Activated naive CD8-positive, alpha-beta T cell (primary cell): Measurements from ENCODE around the gene CEP70.
A peak's percentile ranks its signal among the peaks of the same experiment; 100 is the strongest.
"Not testable (repeated sequence)": the region's sequence is repeated elsewhere in the genome, so short reads cannot be mapped to it uniquely, and the experiment has no call there.

Experiments used
- H3K27ac Mint-ChIP-seq: one replicate; pipeline ENCODE4 v1.8.0; 2021; ENCODE audit warnings: mixed read lengths
- H3K27me3 Mint-ChIP-seq: one replicate; pipeline ENCODE4 v1.8.0; 2021; ENCODE audit warnings: mixed read lengths
- H3K36me3 Mint-ChIP-seq: one replicate; pipeline ENCODE4 v1.8.0; 2021; ENCODE audit warnings: mixed read lengths
- H3K4me1 Mint-ChIP-seq: one replicate; pipeline ENCODE4 v1.8.0; 2021; ENCODE audit warnings: low read depth, mixed read lengths
- H3K4me3 Mint-ChIP-seq: one replicate; pipeline ENCODE4 v1.8.0; 2021; ENCODE audit warnings: mild to moderate bottlenecking, mixed read lengths
- H3K9me3 Mint-ChIP-seq: one replicate; pipeline ENCODE4 v1.8.0; 2021; ENCODE audit warnings: low read depth, mixed read lengths

Gene CEP70

DNA sequence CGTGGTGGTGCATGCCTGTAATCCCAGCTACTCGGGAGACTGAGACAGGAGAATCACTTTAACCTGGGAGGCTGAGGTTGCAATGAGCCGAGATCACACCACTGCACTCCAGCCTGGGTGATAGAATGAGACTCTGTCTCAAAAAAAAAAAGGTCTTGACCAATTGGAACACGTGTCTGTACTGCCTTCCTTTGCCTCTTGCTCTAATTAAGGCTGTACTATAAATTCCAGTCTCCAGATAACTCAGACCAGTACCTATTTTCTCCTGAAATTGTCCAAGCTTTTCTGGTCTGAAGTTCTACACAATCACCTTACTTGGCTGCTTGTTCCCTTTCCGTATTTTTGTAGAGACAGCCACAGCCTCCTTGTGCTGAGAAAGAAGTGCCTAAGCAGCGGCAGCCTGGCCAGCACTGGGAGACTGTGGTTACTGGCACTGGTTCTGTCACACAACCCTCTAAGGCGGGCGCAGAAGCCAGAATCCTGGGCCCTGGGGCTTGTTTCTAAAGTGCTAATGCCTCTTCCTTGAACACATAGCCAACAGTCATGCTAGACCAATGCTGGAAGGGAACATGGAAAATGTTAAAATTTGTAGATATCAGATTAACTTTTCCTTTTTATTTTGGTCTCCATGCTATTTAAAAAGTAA is 6.2 kb upstream of the CEP70 start:
- no peaks in the 10 kb centered on the region for H3K27me3 Mint-ChIP-seq
- peaks cover 4% of the 10 kb centered on the region for H3K36me3 Mint-ChIP-seq
- no peak overlapping the region for H3K4me3 Mint-ChIP-seq
- H3K9me3 Mint-ChIP-seq, result no peaks in the 10 kb centered on the region
- H3K27ac Mint-ChIP-seq, result no peak overlapping the region
- H3K4me1 Mint-ChIP-seq, result no peaks in the 10 kb centered on the region

DNA sequence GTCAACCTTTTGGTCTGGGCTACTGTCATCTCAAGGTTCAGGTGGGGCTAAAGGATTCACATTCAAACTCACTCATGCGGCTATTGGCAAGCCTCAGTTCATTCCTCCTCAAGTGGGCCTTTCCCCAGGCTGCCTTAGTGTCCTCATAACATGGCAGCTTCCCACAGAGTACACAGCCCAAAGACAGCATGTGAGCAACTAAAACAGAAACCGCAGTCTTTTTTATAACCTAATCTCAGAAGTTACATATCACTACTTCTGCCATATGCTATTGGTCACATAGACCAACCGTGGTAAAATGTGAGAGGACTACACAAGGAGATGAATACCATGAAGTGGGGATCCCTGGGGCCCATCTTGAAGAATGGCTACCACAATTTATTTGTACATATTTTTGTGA is 4.5 kb upstream of the CEP70 start:
- no peaks in the 10 kb centered on the region for H3K27me3 Mint-ChIP-seq
- no peak overlapping the region for H3K4me3 Mint-ChIP-seq
- H3K27ac Mint-ChIP-seq, result no peak overlapping the region
- no peaks in the 10 kb centered on the region for H3K9me3 Mint-ChIP-seq
- peaks cover 5% of the 10 kb centered on the region for H3K4me1 Mint-ChIP-seq
- no peaks in the 10 kb centered on the region for H3K36me3 Mint-ChIP-seq

DNA sequence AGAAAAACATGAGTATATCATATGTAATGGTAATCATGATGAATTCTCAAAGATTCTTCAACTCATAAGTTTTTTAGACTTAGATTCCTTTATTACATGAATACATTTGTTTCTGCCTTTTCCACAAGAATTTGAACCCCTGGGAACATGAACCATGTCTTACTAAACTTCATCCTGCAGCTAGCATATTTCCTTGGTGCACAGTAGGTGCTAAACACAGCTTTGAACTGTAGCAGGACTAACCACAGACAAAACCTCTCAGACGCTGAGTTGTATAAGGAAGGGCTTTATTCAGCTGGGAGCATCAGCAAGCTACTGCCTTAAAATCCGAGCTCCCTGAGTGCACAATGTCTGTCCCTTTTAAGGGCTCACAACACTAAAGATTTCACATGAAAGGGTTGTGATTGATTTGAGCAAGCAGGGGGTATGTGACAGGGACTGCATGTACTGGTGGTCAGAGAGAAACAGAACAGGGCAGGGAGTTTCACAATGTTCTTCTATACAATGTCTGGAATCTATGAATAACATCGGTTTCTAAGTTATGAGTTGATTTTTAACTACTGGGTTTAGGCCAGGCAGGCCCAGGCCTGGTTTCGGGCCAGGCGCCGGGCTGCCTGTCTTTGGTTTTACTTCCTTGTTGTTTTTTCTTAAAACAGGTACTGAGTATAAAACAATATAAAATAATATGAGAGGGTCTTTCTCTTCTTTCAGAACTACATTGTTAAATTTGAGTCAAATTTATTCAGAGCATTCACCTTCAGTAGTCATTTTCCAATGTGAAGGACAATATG is 3.3 kb upstream of the CEP70 start:
- H3K4me1 Mint-ChIP-seq, H3K9me3 Mint-ChIP-seq, H3K36me3 Mint-ChIP-seq, H3K27me3 Mint-ChIP-seq, H3K4me3 Mint-ChIP-seq, H3K27ac Mint-ChIP-seq: not testable (repeated sequence)

DNA sequence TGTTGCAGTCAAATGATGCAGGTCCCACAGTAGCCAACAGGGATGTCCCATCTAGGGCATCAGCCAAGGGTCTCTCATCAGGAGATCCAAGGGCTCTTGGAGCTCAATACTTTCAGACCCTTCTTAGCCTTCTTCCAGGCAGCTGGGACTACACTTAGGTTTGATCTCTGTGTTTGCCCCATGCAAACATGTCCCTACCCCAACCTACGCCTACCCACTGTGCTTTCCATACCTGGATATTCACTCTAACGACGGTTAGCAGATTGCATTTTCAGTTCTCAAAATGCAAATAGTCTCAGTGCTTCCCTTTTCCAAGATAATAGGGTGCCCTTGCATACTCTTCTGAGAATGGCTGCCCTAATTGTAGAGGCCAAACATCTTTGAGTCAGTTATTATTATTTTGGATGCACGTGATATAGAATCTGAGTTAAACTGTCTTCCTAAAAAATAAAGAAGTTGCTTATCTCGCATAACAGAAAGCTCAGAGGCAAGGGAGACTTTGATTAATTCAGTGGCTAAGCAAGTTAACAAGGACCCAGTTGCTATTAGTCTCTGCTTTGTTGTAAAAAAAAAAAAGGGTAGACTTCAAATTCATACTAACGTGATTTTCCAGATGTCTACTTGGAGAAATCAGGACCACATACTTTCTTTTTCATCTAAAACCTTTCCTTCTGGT is 1.0 kb upstream of the CEP70 start:
- Mint-ChIP-seq H3K9me3 (no peaks in the 10 kb centered on the region), H3K36me3 (peaks cover 2% of the 10 kb centered on the region), H3K4me1 (peaks cover 12% of the 10 kb centered on the region), H3K27ac (peak overlapping the region; percentile 94), H3K27me3 (no peaks in the 10 kb centered on the region), H3K4me3 (peak overlapping the region; percentile 92)

DNA sequence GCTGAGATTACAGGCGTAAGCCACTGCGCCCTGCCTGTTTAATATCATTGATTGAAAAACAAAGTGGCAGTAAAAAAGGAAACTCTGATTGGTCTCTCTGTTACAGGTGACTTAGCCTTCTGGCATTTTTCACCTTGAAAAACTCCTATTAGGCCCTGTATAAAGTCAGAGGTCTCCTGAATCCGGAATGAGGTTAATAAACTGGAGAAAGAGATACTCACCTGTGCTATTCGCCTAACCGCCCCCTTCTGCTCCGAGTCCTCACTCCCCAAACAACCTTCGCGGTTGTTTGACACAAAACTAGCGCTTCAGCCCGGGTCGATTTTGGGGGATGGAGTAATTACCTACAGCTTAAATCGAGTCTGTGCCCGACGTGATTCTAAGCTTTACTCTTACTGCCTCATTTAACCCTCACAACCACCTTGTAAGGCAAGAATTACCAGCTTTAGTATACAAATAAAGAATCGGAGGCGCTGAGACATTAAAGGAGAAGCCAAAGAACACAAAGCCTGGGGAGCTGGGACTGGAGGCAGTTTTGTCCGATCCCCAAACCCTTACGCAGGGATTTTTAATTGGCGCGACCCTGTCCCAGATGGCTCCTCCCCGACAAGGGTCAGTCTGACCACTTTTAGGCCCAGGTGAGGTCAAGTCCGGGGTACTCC is 441 bp downstream of the CEP70 start:
- H3K36me3 Mint-ChIP-seq, result peaks cover 2% of the 10 kb centered on the region
- H3K27ac Mint-ChIP-seq, result peak overlapping the region; percentile 94
- peaks cover 12% of the 10 kb centered on the region for H3K4me1 Mint-ChIP-seq
- no peaks in the 10 kb centered on the region for H3K9me3 Mint-ChIP-seq
- H3K4me3 Mint-ChIP-seq, result peak overlapping the region; percentile 92
- H3K27me3 Mint-ChIP-seq, result no peaks in the 10 kb centered on the region

DNA sequence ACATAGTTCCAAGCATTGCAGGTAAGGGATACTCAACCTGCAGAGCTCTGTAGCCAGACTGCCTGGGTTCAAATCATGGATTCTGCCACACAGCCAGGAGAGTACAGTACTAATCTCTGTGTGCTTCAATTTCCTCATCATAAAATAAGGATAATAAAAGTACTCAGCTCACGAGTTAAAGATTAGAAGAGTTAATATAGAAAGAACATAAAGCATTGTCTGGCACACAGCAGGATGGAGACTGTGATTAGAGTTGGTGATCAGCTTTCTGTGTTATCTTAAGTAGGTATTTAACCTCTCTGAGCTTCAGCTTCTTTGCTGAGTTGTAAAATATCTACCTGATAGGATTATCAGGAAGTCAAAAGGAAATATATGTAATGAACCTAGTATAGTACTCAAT is 2.7 kb downstream of the CEP70 start:
- Mint-ChIP-seq H3K4me3 (no peak overlapping the region), H3K9me3 (no peaks in the 10 kb centered on the region), H3K27ac (no peak overlapping the region), H3K4me1 (peaks cover 17% of the 10 kb centered on the region), H3K27me3 (no peaks in the 10 kb centered on the region), H3K36me3 (peaks cover 5% of the 10 kb centered on the region)

DNA sequence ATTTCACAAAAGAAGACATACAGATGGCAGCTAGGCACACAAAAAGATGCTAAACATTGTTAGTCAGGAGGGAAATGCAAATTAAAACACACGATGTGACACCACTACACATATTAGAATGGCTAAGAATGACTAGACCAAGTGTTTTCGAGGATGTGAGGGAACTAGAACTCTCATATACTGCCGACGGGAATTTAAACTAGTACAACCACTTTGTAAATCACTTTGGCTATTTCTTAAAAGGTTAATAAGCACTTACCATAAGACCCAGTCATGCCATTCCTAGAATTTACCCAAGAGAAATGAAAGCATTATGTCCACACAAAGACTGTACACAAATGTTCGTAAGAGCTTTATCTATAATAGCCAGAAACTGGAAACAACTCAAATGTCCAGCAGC is 5.6 kb downstream of the CEP70 start:
- H3K27ac Mint-ChIP-seq, result no peak overlapping the region
- peaks cover 14% of the 10 kb centered on the region for H3K36me3 Mint-ChIP-seq
- H3K4me3 Mint-ChIP-seq, result no peak overlapping the region
- H3K4me1 Mint-ChIP-seq, result peaks cover 29% of the 10 kb centered on the region
- no peaks in the 10 kb centered on the region for H3K27me3 Mint-ChIP-seq
- no peaks in the 10 kb centered on the region for H3K9me3 Mint-ChIP-seq

DNA sequence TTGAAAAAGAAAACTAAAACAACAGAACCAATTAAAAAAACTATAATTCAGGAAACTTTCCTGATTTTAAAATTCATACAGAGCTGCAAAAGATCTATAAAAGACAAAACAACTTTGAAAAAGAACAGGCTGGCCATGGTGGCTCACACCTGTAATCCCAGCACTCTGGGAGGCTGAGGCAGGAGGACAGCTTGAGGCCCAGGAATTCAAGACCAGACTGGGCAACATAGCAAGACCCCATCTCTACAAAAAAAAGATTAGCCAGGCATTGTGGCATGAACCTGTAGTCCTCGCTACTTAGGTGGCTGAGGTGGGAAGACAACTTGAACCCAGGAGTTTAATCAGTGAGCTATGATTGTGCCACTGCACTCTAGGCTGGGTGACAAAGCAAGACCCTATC is 6.7 kb downstream of the CEP70 start:
- no peaks in the 10 kb centered on the region for H3K27me3 Mint-ChIP-seq
- no peak overlapping the region for H3K27ac Mint-ChIP-seq
- no peaks in the 10 kb centered on the region for H3K9me3 Mint-ChIP-seq
- no peak overlapping the region for H3K4me3 Mint-ChIP-seq
- H3K36me3 Mint-ChIP-seq, result peaks cover 14% of the 10 kb centered on the region
- H3K4me1 Mint-ChIP-seq, result peaks cover 26% of the 10 kb centered on the region

DNA sequence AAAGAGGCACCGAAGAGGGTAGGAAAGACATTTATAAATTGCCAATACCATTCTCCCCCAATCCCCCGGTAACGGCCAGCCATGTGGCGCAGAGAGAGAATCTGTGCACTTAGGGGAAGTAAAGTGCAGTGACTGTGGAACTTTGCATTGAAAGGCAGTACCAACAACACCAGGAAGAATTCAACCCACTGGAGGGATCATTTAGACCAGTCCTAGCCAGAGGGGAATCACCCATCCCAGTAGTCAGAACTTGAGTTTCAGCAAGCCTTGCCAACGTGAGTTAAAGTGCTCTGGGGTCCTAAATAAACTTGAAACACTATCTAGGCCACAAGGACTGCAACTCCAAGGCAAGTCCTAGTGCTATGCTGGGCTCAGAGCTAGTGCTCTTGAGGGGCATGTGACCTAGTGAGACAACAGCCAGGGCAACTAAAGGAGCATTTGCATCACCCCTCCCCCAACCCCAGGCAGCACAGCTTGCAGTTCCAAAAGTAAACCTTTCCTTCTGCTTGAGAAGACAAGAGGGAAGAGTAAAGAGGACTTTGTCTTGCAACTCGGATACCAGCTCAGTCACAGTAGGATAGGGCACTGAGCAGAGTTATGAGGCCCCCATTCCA is 15.0 kb downstream of the CEP70 start:
- H3K36me3 Mint-ChIP-seq, result peaks cover 9% of the 10 kb centered on the region
- no peaks in the 10 kb centered on the region for H3K27me3 Mint-ChIP-seq
- H3K4me3 Mint-ChIP-seq, result peak overlapping the region; percentile 30
- peaks cover 39% of the 10 kb centered on the region for H3K4me1 Mint-ChIP-seq
- no peaks in the 10 kb centered on the region for H3K9me3 Mint-ChIP-seq
- H3K27ac Mint-ChIP-seq, result peak overlapping the region; percentile 19

DNA sequence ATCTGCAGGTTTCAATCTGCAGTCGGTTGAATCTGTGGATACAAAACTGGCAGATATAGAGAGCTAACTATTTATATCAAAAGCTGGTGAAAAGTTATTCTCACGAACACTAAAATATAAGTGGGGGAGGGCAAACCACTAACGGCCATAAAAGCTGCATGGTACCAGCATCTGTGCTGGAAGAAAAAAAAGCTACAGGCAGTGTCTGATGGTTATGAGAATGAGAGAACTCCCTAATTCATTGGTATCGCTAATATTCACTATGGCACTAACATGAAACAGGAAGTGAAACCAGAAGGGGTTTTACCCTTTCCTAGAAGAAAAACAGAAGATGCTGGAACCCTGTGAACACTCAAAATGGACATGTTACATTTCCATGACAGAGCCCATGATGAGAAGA is 15.9 kb downstream of the CEP70 start:
- Mint-ChIP-seq H3K27ac (peak overlapping the region; percentile 19), H3K9me3 (peaks cover 3% of the 10 kb centered on the region), H3K27me3 (no peaks in the 10 kb centered on the region), H3K4me1 (peaks cover 32% of the 10 kb centered on the region), H3K4me3 (peak overlapping the region; percentile 30), H3K36me3 (peaks cover 16% of the 10 kb centered on the region)

DNA sequence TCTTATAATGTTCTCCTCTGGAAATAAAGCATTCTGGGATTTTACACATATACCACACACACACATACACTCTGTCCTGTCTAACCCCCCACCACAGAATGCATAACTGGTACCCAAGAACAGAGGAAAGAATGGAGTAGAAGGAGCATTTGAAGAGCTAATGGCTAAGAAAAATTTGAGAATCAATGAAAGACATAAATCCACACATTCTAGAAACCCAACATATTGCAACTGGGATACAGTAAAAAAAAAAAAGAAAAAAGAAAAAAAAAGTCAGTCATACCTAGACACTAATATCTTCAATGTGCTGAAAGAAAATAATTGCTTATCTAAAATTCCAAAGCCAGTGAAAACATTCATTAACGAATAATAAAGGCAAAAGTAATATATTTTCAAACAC is 20.9 kb downstream of the CEP70 start:
- Mint-ChIP-seq H3K9me3 (peaks cover 3% of the 10 kb centered on the region), H3K4me1 (peaks cover 21% of the 10 kb centered on the region), H3K27ac (no peak overlapping the region), H3K27me3 (no peaks in the 10 kb centered on the region), H3K4me3 (no peak overlapping the region), H3K36me3 (peaks cover 28% of the 10 kb centered on the region)

DNA sequence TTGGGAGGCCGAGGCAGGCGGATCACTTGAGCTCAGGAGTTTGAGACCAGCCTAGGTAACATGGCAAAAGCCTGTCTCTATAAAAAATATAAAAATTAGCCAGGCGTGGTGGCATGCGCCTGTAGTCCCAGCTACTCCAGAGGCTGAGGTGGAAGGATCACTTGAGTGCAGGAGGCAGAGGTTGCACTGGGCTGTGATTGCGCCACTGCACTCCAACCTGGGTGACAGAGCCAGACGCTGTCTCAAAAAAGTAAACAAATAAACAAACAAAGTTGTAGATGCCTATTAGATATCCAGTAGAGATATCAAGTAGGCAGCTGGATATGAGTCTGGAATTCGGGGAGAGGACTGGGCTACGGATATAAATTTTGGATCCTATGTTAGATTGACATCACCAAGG is 24.4 kb downstream of the CEP70 start:
- not testable (repeated sequence) for H3K4me3 Mint-ChIP-seq, H3K27ac Mint-ChIP-seq, H3K27me3 Mint-ChIP-seq, H3K4me1 Mint-ChIP-seq, H3K9me3 Mint-ChIP-seq
- peaks cover 31% of the 10 kb centered on the region for H3K36me3 Mint-ChIP-seq

DNA sequence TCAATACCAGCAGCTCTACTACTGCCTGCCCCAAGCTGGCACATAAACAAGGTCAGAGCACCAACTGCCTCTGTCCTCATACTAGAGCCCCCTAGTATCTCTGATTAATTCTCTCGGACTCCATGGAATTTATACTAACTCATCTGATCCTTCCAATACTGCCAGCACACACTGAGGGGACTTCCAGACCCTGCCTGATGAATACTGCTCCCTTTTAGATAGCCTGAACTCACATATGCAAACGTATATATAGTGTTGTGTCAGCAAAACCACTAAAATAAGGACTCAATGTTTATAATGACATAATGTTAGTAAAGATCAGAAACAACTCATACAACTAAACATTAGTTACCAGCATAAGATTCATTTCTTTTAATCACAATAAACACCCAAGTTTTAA is 25.0 kb downstream of the CEP70 start:
- Mint-ChIP-seq H3K27me3 (no peaks in the 10 kb centered on the region), H3K4me3 (no peak overlapping the region), H3K36me3 (peaks cover 34% of the 10 kb centered on the region), H3K9me3 (peaks cover 3% of the 10 kb centered on the region), H3K27ac (no peak overlapping the region), H3K4me1 (peaks cover 5% of the 10 kb centered on the region)

DNA sequence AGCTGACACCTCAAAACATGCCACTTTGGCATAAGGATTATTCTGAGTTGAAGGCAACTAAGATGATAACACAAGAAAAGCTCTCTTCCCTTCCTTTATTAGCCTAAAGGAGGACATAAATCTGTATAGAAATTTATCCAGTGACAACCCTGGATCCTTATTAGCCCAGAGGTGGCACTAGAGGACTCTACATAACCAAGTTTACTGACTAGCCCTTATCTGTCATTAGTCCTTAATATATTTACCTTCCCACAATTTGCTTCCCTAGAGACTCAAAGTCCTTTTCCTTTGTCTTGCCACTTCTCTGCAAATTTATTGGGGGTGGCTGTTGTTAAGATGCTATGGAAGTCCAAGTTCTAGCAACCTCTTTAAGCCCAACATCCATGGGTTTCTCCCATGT is 26.7 kb downstream of the CEP70 start:
- Mint-ChIP-seq H3K27ac (no peak overlapping the region), H3K27me3 (no peaks in the 10 kb centered on the region), H3K4me3 (no peak overlapping the region), H3K36me3 (peaks cover 34% of the 10 kb centered on the region), H3K4me1 (peaks cover 10% of the 10 kb centered on the region), H3K9me3 (no peaks in the 10 kb centered on the region)

DNA sequence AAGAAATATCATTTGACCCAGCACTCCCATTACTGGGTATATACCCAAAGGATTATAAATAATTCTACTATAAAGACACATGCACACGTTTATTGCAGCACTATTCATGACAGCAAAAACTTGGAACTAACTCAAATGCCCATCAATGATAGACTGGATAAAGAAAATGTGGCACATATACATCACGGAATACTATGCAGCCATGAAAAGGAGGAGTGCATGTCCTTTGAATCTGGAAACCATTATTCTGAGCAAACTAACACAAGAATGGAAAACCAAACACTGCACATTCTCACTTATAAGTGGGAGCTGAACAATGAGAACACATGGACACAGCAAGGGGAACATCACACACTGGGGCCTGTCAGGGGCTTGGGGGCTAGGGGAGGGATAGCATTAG is 27.8 kb downstream of the CEP70 start:
- not testable (repeated sequence) for H3K4me3 Mint-ChIP-seq, H3K27ac Mint-ChIP-seq, H3K9me3 Mint-ChIP-seq, H3K4me1 Mint-ChIP-seq, H3K27me3 Mint-ChIP-seq
- H3K36me3 Mint-ChIP-seq, result peaks cover 39% of the 10 kb centered on the region
